ENCODE data around the gene ASPDH. TPM values are rescaled to one million over a fixed set of nuclear protein-coding genes. Genes with fewer than 3 reads are reported as not detected.

ASPDH gene
- total and polyA plus RNA-seq, 2 of the 13 experiments (the other 11 are each of a cell fraction or from before 2014, with no cell fraction given) = 2.2 to 3.3 TPM

- 0 out of 2 replicates have a peak, but pooled peaks have one; percentile 32 for TF ChIP-seq ZNF790 (CRISPR knock-in tag; IDR thresholded peaks at IDR 0.05; ENCODE audit: borderline replicate concordance)
- peak; percentile 55 for TF ChIP-seq NFYB (CRISPR knock-in tag; IDR thresholded peaks at IDR 0.05)
- TF ChIP-seq HNRNPUL1 (IDR thresholded peaks at IDR 0.05; ENCODE audit: low read depth, low read length) = no peak
- TF ChIP-seq TFDP1 (CRISPR knock-in tag; IDR thresholded peaks at IDR 0.05; ENCODE audit: borderline replicate concordance) = peak; percentile 17; the same call in 1 of the 2 replicates
- peak; percentile 39; the same call in 1 of the 2 replicates for TF ChIP-seq ZNF501 (CRISPR knock-in tag; IDR thresholded peaks at IDR 0.05)
- no peak for TF ChIP-seq JDP2 (CRISPR knock-in tag; IDR thresholded peaks at IDR 0.05; ENCODE audit: borderline replicate concordance)
- no peak for TF ChIP-seq ZKSCAN8 (CRISPR knock-in tag; IDR thresholded peaks at IDR 0.05; ENCODE audit: borderline replicate concordance)
- TF ChIP-seq CHD4 (IDR thresholded peaks at IDR 0.05; ENCODE audit: borderline replicate concordance, low read length) = no peak
- TF ChIP-seq SAFB2 (CRISPR knock-in tag; IDR thresholded peaks at IDR 0.05; ENCODE audit: borderline replicate concordance, low read depth) = no peak
- TF ChIP-seq, protein P1, sequence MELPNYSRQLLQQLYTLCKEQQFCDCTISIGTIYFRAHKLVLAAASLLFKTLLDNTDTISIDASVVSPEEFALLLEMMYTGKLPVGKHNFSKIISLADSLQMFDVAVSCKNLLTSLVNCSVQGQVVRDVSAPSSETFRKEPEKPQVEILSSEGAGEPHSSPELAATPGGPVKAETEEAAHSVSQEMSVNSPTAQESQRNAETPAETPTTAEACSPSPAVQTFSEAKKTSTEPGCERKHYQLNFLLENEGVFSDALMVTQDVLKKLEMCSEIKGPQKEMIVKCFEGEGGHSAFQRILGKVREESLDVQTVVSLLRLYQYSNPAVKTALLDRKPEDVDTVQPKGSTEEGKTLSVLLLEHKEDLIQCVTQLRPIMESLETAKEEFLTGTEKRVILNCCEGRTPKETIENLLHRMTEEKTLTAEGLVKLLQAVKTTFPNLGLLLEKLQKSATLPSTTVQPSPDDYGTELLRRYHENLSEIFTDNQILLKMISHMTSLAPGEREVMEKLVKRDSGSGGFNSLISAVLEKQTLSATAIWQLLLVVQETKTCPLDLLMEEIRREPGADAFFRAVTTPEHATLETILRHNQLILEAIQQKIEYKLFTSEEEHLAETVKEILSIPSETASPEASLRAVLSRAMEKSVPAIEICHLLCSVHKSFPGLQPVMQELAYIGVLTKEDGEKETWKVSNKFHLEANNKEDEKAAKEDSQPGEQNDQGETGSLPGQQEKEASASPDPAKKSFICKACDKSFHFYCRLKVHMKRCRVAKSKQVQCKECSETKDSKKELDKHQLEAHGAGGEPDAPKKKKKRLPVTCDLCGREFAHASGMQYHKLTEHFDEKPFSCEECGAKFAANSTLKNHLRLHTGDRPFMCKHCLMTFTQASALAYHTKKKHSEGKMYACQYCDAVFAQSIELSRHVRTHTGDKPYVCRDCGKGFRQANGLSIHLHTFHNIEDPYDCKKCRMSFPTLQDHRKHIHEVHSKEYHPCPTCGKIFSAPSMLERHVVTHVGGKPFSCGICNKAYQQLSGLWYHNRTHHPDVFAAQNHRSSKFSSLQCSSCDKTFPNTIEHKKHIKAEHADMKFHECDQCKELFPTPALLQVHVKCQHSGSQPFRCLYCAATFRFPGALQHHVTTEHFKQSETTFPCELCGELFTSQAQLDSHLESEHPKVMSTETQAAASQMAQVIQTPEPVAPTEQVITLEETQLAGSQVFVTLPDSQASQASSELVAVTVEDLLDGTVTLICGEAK (IDR thresholded peaks at IDR 0.05) = no peak
- TF ChIP-seq, protein P1 (CRISPR knock-in tag; IDR thresholded peaks at IDR 0.05) = peak; percentile 59
Observed at GRCh38 chr19:50511069-50511822, 2.5 kb downstream of the ASPDH start, which contains the start of gene JOSD2 (continued).
